ENCODE data around the gene SPIRE2.

GRCh38 chr16:89821438-89822187 lies 6.7 kb upstream of the SPIRE2 start:
- TF ChIP-seq, protein P1, sequence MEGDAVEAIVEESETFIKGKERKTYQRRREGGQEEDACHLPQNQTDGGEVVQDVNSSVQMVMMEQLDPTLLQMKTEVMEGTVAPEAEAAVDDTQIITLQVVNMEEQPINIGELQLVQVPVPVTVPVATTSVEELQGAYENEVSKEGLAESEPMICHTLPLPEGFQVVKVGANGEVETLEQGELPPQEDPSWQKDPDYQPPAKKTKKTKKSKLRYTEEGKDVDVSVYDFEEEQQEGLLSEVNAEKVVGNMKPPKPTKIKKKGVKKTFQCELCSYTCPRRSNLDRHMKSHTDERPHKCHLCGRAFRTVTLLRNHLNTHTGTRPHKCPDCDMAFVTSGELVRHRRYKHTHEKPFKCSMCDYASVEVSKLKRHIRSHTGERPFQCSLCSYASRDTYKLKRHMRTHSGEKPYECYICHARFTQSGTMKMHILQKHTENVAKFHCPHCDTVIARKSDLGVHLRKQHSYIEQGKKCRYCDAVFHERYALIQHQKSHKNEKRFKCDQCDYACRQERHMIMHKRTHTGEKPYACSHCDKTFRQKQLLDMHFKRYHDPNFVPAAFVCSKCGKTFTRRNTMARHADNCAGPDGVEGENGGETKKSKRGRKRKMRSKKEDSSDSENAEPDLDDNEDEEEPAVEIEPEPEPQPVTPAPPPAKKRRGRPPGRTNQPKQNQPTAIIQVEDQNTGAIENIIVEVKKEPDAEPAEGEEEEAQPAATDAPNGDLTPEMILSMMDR (IDR thresholded peaks at IDR 0.05): no peak
- no peak for TF ChIP-seq EZH2 (IDR thresholded peaks at IDR 0.05; ENCODE audit: borderline replicate concordance, insufficient read depth, low read depth, low read length, poor library complexity, severe bottlenecking)
